Large intestine (tissue), 3 donors: ENCODE data around the gene COX7A2L. TPM values are rescaled to one million over a fixed set of nuclear protein-coding genes. Genes with fewer than 3 reads are reported as not detected.
"Not testable (repeated sequence)": the region's sequence is repeated elsewhere in the genome, so short reads cannot be mapped to it uniquely, and the experiment has no call there.

Experiments used
- DNase-seq, 2 donors: peaks; one replicate each; pipeline versions ENCODE4 v3.0.0 to v3.0.0-alpha.2; 2013
- H3K27ac ChIP-seq: one replicate; pipeline ENCODE4 v1.5.1; 2013; ENCODE audit warnings: low read length
- H3K27me3 ChIP-seq: 2 replicates; pipeline ENCODE4 v1.6.1; 2013; ENCODE audit warnings: low read length; ENCODE audit not compliant: control insufficient read depth, insufficient read depth
- H3K36me3 ChIP-seq: 2 replicates; pipeline ENCODE4 v1.6.1; 2013; ENCODE audit warnings: low read length; ENCODE audit not compliant: control insufficient read depth, insufficient read depth
- H3K4me1 ChIP-seq: one replicate; pipeline ENCODE4 v1.6.1; 2013; ENCODE audit warnings: low read length; ENCODE audit not compliant: control insufficient read depth, insufficient read depth
- H3K4me3 ChIP-seq: one replicate; pipeline ENCODE4 v1.5.1; 2013; ENCODE audit warnings: low read length
- H3K9me3 ChIP-seq: one replicate; pipeline ENCODE4 v1.6.1; 2013; ENCODE audit warnings: mild to moderate bottlenecking, low read depth, low read length, moderate library complexity; ENCODE audit not compliant: control insufficient read depth
- WGBS: methylation state at CpG from one replicate; pipeline ENCODE4 v1.1.5; 2013; ENCODE audit warnings: low lambda C conversion rate; ENCODE audit not compliant: insufficient coverage; 5-methylcytosine and 5-hydroxymethylcytosine counted together
- polyA plus RNA-seq: library from polyadenylated mRNA; unstranded; fragments of 120-200 nt; gene quantifications from one replicate; pipeline ENCODE4 v1.2.1, GENCODE V29; 2013

COX7A2L gene
- polyA plus RNA-seq, 1 donor: 342 TPM

DNA sequence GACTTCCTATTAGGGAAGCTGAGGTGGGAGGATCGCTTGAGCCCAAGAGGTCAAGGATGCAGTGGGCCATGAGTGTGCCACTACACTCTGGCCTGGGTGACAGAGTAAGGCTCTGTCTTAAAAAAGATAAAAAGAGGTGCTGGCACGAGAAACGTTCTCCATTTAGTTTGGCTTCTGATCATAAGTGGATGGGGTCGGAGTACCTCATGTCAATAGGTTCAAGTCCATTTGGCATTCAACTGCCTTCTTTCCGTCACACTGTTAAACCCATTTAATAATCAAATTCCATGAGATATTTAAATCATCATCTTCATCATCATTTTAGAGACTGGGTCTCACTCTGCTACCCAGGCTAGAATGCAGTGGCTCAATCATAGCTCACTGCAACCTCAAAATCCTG is 9.2 kb downstream of the COX7A2L start:
- peaks cover 26% of the 10 kb centered on the region for H3K36me3 ChIP-seq
- WGBS: no CpG with 5 or more reads among the region's 5 CpGs
- no peak for DNase-seq

GRCh38 chr2:42350434-42351063 is 10.5 kb downstream of the COX7A2L start:
- H3K36me3 ChIP-seq: peaks cover 28% of the 10 kb centered on the region
- peaks cover 10% of the 10 kb centered on the region for H3K4me1 ChIP-seq
- 80% methylated on average over 1 of the region's 3 CpGs for WGBS
- no peaks in the 10 kb centered on the region for H3K9me3 ChIP-seq
- no peak overlapping the region for H3K4me3 ChIP-seq
- no peaks in the 10 kb centered on the region for H3K27me3 ChIP-seq
- DNase-seq: no peak
- H3K27ac ChIP-seq: no peak overlapping the region

More for the DNA sequence above, 9.2 kb downstream of the COX7A2L start:
- Histone ChIP-seq H3K9me3 (no peaks in the 10 kb centered on the region), H3K4me3 (no peak overlapping the region), H3K27ac (no peak overlapping the region), H3K27me3 (no peaks in the 10 kb centered on the region), H3K4me1 (no peaks in the 10 kb centered on the region)

GRCh38 chr2:42348113-42348805 is 12.8 kb downstream of the COX7A2L start:
- 60% methylated on average over 1 of the region's 8 CpGs for WGBS
- no peaks in the 10 kb centered on the region for H3K27me3 ChIP-seq
- no peaks in the 10 kb centered on the region for H3K9me3 ChIP-seq
- peaks cover 12% of the 10 kb centered on the region for H3K4me1 ChIP-seq
- H3K4me3 ChIP-seq: no peak overlapping the region
- peak in 1 of 2 donors; percentile 30 for DNase-seq
- H3K27ac ChIP-seq: peak overlapping the region; percentile 70
- peaks cover 37% of the 10 kb centered on the region for H3K36me3 ChIP-seq

GRCh38 chr2:42347518-42347917 is 13.5 kb downstream of the COX7A2L start:
- WGBS: 100% methylated on average over 1 of the region's 12 CpGs
- Histone ChIP-seq H3K4me1 (peaks cover 19% of the 10 kb centered on the region), H3K27ac (peak overlapping the region; percentile 70), H3K36me3 (peaks cover 37% of the 10 kb centered on the region)
- not testable (repeated sequence) for DNase-seq, H3K4me3 ChIP-seq, H3K9me3 ChIP-seq, H3K27me3 ChIP-seq

GRCh38 chr2:42346856-42347255 is 14.2 kb downstream of the COX7A2L start:
- H3K4me3 ChIP-seq, H3K9me3 ChIP-seq, H3K27me3 ChIP-seq: not testable (repeated sequence)
- WGBS: no CpG with 5 or more reads among the region's 6 CpGs
- peak; percentile 43 to 48 for DNase-seq
- H3K36me3 ChIP-seq: peaks cover 30% of the 10 kb centered on the region
- peak overlapping the region; percentile 70 for H3K27ac ChIP-seq
- peaks cover 26% of the 10 kb centered on the region for H3K4me1 ChIP-seq

DNA sequence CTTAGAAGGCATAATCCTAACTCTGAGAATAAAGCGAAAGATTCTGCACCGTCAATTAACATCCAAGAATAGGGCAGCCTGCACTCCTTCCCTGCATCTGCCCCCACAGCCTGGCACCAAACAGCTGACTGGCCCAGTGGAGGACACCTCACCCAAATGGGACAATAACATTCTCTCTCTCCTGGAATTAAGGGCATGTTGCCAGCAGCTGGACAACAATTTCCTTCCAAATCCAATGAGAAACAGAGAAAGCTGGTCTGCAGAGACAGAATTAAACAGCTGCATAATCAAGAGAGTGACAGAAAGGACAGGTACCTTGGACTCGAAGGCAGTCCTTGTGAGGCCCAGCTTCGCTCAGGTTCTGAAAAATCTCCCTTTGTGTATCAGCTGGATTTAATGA is 15.0 kb downstream of the COX7A2L start:
- Histone ChIP-seq H3K9me3 (no peaks in the 10 kb centered on the region), H3K27me3 (no peaks in the 10 kb centered on the region), H3K4me1 (peaks cover 26% of the 10 kb centered on the region), H3K4me3 (no peak overlapping the region), H3K36me3 (peaks cover 26% of the 10 kb centered on the region), H3K27ac (peak overlapping the region; percentile 65)
- DNase-seq: peak in 1 of 2 donors; percentile 30
- no CpG with 5 or more reads among the region's 4 CpGs for WGBS

DNA sequence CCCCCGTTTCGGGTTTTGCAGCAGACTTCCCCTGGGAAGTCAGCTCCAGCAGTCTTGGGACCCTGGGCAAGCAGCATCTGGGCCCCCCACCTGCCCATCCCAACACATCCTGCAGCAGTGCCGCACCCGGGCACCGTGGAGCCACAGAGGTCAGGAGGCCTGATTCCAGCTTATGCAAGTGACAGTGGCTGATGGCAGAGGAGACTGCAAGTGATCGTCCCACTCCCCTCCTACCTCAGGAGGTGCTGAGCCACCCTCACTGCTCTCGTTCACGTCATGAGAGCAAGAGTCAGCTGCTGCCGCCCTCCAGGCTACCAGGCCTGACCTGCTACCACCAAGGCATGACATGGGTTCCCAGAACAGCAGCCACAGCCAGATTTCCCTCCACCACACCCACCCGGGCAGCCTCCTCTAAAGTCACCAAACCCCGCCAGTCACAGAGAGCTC is 18.2 kb downstream of the COX7A2L start:
- H3K4me3 ChIP-seq: no peak overlapping the region
- no peak for DNase-seq
- peaks cover 33% of the 10 kb centered on the region for H3K4me1 ChIP-seq
- peak overlapping the region; percentile 80 for H3K27ac ChIP-seq
- no peaks in the 10 kb centered on the region for H3K9me3 ChIP-seq
- peaks cover 41% of the 10 kb centered on the region for H3K36me3 ChIP-seq
- H3K27me3 ChIP-seq: no peaks in the 10 kb centered on the region
- WGBS: no CpG with 5 or more reads among the region's 11 CpGs

GRCh38 chr2:42342061-42342794 is 18.8 kb downstream of the COX7A2L start:
- WGBS: no CpG with 5 or more reads among the region's 8 CpGs
- Histone ChIP-seq H3K9me3 (no peaks in the 10 kb centered on the region), H3K4me3 (no peak overlapping the region), H3K4me1 (peaks cover 33% of the 10 kb centered on the region), H3K27ac (peak overlapping the region; percentile 80), H3K36me3 (peaks cover 44% of the 10 kb centered on the region), H3K27me3 (no peaks in the 10 kb centered on the region)
- DNase-seq: peak; percentile 71 to 82

DNA sequence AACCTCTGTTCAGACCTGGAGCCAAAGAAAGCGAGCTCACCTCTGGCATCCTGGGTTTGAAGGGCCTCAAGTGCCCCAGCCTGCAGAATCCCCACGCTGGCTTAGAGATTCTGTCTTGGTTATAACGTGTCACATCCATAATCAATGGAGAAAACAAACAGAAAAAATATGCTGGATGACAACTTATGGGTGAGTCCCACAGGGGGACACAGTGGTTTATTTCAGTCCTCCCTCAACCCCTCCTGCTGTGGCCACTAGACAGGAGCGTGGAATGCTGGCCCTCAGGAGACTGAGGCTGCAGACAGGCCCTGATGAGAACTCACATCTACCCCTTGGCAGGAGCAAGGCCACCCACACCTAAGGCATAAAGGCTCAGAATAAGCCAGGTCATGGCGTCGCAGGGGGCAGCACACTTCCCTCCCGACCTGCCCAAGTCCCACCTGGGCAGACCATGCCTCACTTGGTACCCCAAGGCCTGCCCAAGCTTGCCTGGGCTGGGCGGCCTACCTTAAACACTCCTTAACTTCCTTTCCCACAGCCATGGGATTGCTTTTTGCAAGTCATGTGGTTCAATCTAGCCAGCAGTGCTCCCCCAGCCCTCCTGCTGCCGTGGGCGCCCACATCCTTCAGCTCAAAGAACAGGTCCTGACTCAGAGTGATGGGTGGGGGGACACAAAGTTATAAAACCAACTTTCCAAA is 19.9 kb downstream of the COX7A2L start:
- H3K27me3 ChIP-seq: no peaks in the 10 kb centered on the region
- WGBS: 100% methylated on average over 1 of the region's 10 CpGs
- peaks cover 51% of the 10 kb centered on the region for H3K36me3 ChIP-seq
- H3K4me1 ChIP-seq: peaks cover 28% of the 10 kb centered on the region
- H3K9me3 ChIP-seq: no peaks in the 10 kb centered on the region
- no peak for DNase-seq
- H3K27ac ChIP-seq: peak overlapping the region; percentile 28
- H3K4me3 ChIP-seq: no peak overlapping the region
